ENCODE data around the gene PCK2. TPM values are rescaled to one million over a fixed set of nuclear protein-coding genes. Genes with fewer than 3 reads are reported as not detected.

The PCK2 gene
- total and polyA plus RNA-seq, 2 of the 13 experiments (the other 11 are each of a cell fraction or from before 2014, with no cell fraction given), result 129 to 272 TPM

DNA sequence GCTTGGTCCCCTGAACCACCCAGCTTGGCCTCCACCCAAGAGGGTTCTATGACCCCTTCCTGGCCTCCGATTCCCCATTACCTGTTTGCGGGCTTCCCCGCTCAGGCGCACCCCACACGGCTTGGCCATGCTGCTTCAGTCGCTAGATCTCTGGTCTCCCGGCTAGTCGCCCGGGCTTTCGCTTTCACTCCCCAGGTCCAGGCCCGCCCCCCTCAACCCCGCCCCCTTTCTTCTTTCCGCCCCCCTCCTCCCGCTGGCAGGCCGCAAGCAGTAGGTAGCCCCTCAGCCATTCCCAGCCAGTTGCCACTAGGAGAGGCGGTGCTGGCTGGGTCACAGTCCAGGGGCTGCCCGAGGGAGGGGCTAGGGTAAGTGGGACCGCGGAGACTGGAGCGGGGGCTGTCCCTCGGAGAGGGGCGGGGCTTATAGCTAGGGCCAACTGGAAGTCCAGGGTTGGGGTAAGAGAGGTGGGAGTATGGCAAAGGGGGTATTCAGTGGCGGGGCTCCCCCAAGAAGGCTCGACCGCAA lies 52.4 kb downstream of the PCK2 start, which contains the start of gene PSME2 (continued):
- no peak; the same call in 1 of the 2 replicates for TF ChIP-seq MAF1 (CRISPR knock-in tag; IDR thresholded peaks at IDR 0.05; ENCODE audit: borderline replicate concordance)
- TF ChIP-seq CCAR2 (optimal IDR thresholded peaks at IDR 0.05; ENCODE audit: low read depth, low read length), result peak; percentile 46
- no peak for TF ChIP-seq THYN1 (CRISPR knock-in tag; IDR thresholded peaks at IDR 0.05; ENCODE audit: borderline replicate concordance, low read depth)
- TF ChIP-seq ZNF512B (CRISPR knock-in tag; IDR thresholded peaks at IDR 0.05; ENCODE audit: borderline replicate concordance), result no peak
- TF ChIP-seq, protein P1, sequence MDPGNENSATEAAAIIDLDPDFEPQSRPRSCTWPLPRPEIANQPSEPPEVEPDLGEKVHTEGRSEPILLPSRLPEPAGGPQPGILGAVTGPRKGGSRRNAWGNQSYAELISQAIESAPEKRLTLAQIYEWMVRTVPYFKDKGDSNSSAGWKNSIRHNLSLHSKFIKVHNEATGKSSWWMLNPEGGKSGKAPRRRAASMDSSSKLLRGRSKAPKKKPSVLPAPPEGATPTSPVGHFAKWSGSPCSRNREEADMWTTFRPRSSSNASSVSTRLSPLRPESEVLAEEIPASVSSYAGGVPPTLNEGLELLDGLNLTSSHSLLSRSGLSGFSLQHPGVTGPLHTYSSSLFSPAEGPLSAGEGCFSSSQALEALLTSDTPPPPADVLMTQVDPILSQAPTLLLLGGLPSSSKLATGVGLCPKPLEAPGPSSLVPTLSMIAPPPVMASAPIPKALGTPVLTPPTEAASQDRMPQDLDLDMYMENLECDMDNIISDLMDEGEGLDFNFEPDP (CRISPR knock-in tag; conservative IDR thresholded peaks at IDR 0.05), result no peak
- TF ChIP-seq ZFP37 (CRISPR knock-in tag; IDR thresholded peaks at IDR 0.05; ENCODE audit: borderline replicate concordance), result peak; percentile 97; the same call in 1 of the 2 replicates
- TF ChIP-seq, protein P2, sequence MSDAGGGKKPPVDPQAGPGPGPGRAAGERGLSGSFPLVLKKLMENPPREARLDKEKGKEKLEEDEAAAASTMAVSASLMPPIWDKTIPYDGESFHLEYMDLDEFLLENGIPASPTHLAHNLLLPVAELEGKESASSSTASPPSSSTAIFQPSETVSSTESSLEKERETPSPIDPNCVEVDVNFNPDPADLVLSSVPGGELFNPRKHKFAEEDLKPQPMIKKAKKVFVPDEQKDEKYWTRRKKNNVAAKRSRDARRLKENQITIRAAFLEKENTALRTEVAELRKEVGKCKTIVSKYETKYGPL (CRISPR knock-in tag; IDR thresholded peaks at IDR 0.05), result no peak
- TF ChIP-seq ZNF256 (CRISPR knock-in tag; conservative IDR thresholded peaks at IDR 0.05), result no peak
- TF ChIP-seq STAT6 (CRISPR knock-in tag; IDR thresholded peaks at IDR 0.05; ENCODE audit: borderline replicate concordance), result peak; percentile 34; the same call in 1 of the 2 replicates
- no peak for TF ChIP-seq MYPOP (CRISPR knock-in tag; IDR thresholded peaks at IDR 0.05)
- TF ChIP-seq JUN (CRISPR knock-in tag; IDR thresholded peaks at IDR 0.05), result no peak; the same call in 1 of the 2 replicates
- TF ChIP-seq ZNF564 (CRISPR knock-in tag; IDR thresholded peaks at IDR 0.05), result no peak
- no peak for TF ChIP-seq GPN1 (CRISPR knock-in tag; IDR thresholded peaks at IDR 0.05; ENCODE audit: borderline replicate concordance)
- peak; percentile 48 for TF ChIP-seq BCL6 (CRISPR knock-in tag; IDR thresholded peaks at IDR 0.05)
- peak; percentile 43; the same call in 1 of the 2 replicates for TF ChIP-seq ZNF547 (CRISPR knock-in tag; IDR thresholded peaks at IDR 0.05)
- TF ChIP-seq HNRNPL (IDR thresholded peaks at IDR 0.05; ENCODE audit: low read depth, low read length), result peak; percentile 80; the same call in 1 of the 2 replicates
- TF ChIP-seq ZIK1 (CRISPR knock-in tag; IDR thresholded peaks at IDR 0.05; ENCODE audit: borderline replicate concordance, low read depth), result peak; percentile 81
- TF ChIP-seq RARG (CRISPR knock-in tag; IDR thresholded peaks at IDR 0.05; ENCODE audit: low read depth), result no peak
- TF ChIP-seq CHCHD3 (CRISPR knock-in tag; IDR thresholded peaks at IDR 0.05), result no peak; the same call in 1 of the 2 replicates
- peak; percentile 49; the same call in 1 of the 2 replicates for TF ChIP-seq TOE1 (CRISPR knock-in tag; IDR thresholded peaks at IDR 0.05)
- no peak for TF ChIP-seq ZNF816 (CRISPR knock-in tag; IDR thresholded peaks at IDR 0.05; ENCODE audit: borderline replicate concordance)
